Activated CD4-positive, alpha-beta T cell treated with anti-CD3 and anti-CD28 coated beads for 1 hour (primary cell): ENCODE results near the gene CHST15.
"Not testable (repeated sequence)": the region's sequence is repeated elsewhere in the genome, so short reads cannot be mapped to it uniquely, and the experiment has no call there.

Experiments used
- DNase-seq: peaks from one replicate; pipeline ENCODE4 v3.0.0-alpha.2; 2020

Gene CHST15

GRCh38 chr10:124040451-124041188 is 52.8 kb downstream of the CHST15 start:
- DNase-seq = no peak

- DNase-seq = no peak
Observed at GRCh38 chr10:124039483-124040013, 53.9 kb downstream of the CHST15 start.

- no peak for DNase-seq
Observed at GRCh38 chr10:124037784-124038183, 55.6 kb downstream of the CHST15 start.

- no peak for DNase-seq
Observed at GRCh38 chr10:124037286-124037685, 56.1 kb downstream of the CHST15 start.

GRCh38 chr10:124036746-124037145 is 56.7 kb downstream of the CHST15 start:
- no peak for DNase-seq

- DNase-seq = no peak
Observed at GRCh38 chr10:124035928-124036558, 57.4 kb downstream of the CHST15 start.

GRCh38 chr10:124035306-124035927 is 58.0 kb downstream of the CHST15 start:
- no peak for DNase-seq

- not testable (repeated sequence) for DNase-seq
Observed at GRCh38 chr10:124034576-124035305, 58.7 kb downstream of the CHST15 start.

GRCh38 chr10:124033887-124034218 is 59.5 kb downstream of the CHST15 start:
- no peak for DNase-seq

- DNase-seq = no peak
Observed at GRCh38 chr10:124032971-124033886, 60.2 kb downstream of the CHST15 start.

- no peak for DNase-seq
Observed at GRCh38 chr10:124032087-124032935, 61.1 kb downstream of the CHST15 start.

GRCh38 chr10:124030492-124031110 is 62.8 kb downstream of the CHST15 start:
- no peak for DNase-seq

GRCh38 chr10:124030061-124030460 is 63.3 kb downstream of the CHST15 start:
- DNase-seq = no peak

- no peak for DNase-seq
Observed at GRCh38 chr10:124029559-124029958, 63.8 kb downstream of the CHST15 start.

- DNase-seq = no peak
Observed at GRCh38 chr10:124028700-124029480, 64.5 kb downstream of the CHST15 start.

GRCh38 chr10:124027651-124028050 is 65.7 kb downstream of the CHST15 start:
- DNase-seq = no peak

GRCh38 chr10:124027031-124027611 is 66.3 kb downstream of the CHST15 start:
- DNase-seq = no peak

- DNase-seq = no peak
Observed at GRCh38 chr10:124026589-124026939, 66.8 kb downstream of the CHST15 start.
